Measurements from ENCODE around the gene CHD6.

GRCh38 chr20:41394081-41394480, 224.1 kb downstream of the CHD6 start:
- TF ChIP-seq GABPA (IDR thresholded peaks at IDR 0.05 in 1 of 2, conservative IDR thresholded peaks at IDR 0.05 in 1 of 2) = no peak
- TF ChIP-seq RAD21 (IDR thresholded peaks at IDR 0.05) = no peak
- TF ChIP-seq, protein P1, sequence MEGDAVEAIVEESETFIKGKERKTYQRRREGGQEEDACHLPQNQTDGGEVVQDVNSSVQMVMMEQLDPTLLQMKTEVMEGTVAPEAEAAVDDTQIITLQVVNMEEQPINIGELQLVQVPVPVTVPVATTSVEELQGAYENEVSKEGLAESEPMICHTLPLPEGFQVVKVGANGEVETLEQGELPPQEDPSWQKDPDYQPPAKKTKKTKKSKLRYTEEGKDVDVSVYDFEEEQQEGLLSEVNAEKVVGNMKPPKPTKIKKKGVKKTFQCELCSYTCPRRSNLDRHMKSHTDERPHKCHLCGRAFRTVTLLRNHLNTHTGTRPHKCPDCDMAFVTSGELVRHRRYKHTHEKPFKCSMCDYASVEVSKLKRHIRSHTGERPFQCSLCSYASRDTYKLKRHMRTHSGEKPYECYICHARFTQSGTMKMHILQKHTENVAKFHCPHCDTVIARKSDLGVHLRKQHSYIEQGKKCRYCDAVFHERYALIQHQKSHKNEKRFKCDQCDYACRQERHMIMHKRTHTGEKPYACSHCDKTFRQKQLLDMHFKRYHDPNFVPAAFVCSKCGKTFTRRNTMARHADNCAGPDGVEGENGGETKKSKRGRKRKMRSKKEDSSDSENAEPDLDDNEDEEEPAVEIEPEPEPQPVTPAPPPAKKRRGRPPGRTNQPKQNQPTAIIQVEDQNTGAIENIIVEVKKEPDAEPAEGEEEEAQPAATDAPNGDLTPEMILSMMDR (IDR thresholded peaks at IDR 0.05; ENCODE audit: low read depth, low read length, missing input control) = no peak
- no peak for TF ChIP-seq TAF1 (conservative IDR thresholded peaks at IDR 0.05)
- TF ChIP-seq REST (IDR thresholded peaks at IDR 0.05) = no peak
- TF ChIP-seq RXRA (IDR thresholded peaks at IDR 0.05) = no peak
- no peak for TF ChIP-seq HNF4A (conservative IDR thresholded peaks at IDR 0.05)
- no peak for TF ChIP-seq ATF3 (IDR thresholded peaks at IDR 0.05)

Measured in liver (tissue), 3 donors.